GM19328 (cell line): ENCODE data around the gene ZCCHC18.
A peak's percentile ranks its signal among the peaks of the same experiment; 100 is the strongest.
"Not testable (repeated sequence)": the region's sequence is repeated elsewhere in the genome, so short reads cannot be mapped to it uniquely, and the experiment has no call there.

Experiments used
- ATAC-seq: cut with Tn5 transposase; IDR thresholded peaks from one replicate; pipeline ENCODE4 v1.9.1; 2021; ENCODE audit warnings: mild to moderate bottlenecking, moderate library complexity; ENCODE audit not compliant: unreplicated experiment

ZCCHC18 gene

GRCh38 chrX:104112326-104112951, at the start of gene ZCCHC18:
Gene ZCCHC18 (plus strand): TSS chrX:104112523. CDS start chrX:104114112, 1,589 bp downstream.
- ATAC-seq: peak; percentile 51

GRCh38 chrX:104062636-104063035, 49.7 kb upstream of the ZCCHC18 start:
- ATAC-seq: not testable (repeated sequence)

GRCh38 chrX:104075778-104076445, 36.4 kb upstream of the ZCCHC18 start, which contains the start of gene TMSB15C:
Gene TMSB15C (minus strand): TSS chrX:104076236.
- ATAC-seq: peak; percentile 99

GRCh38 chrX:104077854-104078253, 34.5 kb upstream of the ZCCHC18 start:
- ATAC-seq: not testable (repeated sequence)

- ATAC-seq: no peak
Measured at GRCh38 chrX:104084063-104084462, 28.3 kb upstream of the ZCCHC18 start.

GRCh38 chrX:104084534-104085277, 27.6 kb upstream of the ZCCHC18 start:
- no peak for ATAC-seq

- ATAC-seq: no peak
Measured at GRCh38 chrX:104085477-104085876, 26.8 kb upstream of the ZCCHC18 start.

GRCh38 chrX:104085919-104086318, 26.4 kb upstream of the ZCCHC18 start:
- no peak for ATAC-seq

GRCh38 chrX:104098151-104098808, 14.0 kb upstream of the ZCCHC18 start:
- no peak for ATAC-seq

- no peak for ATAC-seq
Measured at GRCh38 chrX:104098919-104099318, 13.4 kb upstream of the ZCCHC18 start.

GRCh38 chrX:104104676-104105075, 7.6 kb upstream of the ZCCHC18 start:
- ATAC-seq: no peak

- no peak for ATAC-seq
Measured at GRCh38 chrX:104105330-104106262, 6.7 kb upstream of the ZCCHC18 start.

- no peak for ATAC-seq
Measured at GRCh38 chrX:104108955-104109354, 3.4 kb upstream of the ZCCHC18 start.

- ATAC-seq: not testable (repeated sequence)
Measured at GRCh38 chrX:104110491-104111240, 1.7 kb upstream of the ZCCHC18 start.

- ATAC-seq: no peak
Measured at GRCh38 chrX:104113222-104113965, 1.1 kb downstream of the ZCCHC18 start.

- no peak for ATAC-seq
Measured at GRCh38 chrX:104117759-104118158, 5.4 kb downstream of the ZCCHC18 start.

GRCh38 chrX:104118765-104119164, 6.4 kb downstream of the ZCCHC18 start:
- no peak for ATAC-seq

GRCh38 chrX:104122829-104123228, 10.5 kb downstream of the ZCCHC18 start:
- no peak for ATAC-seq

- no peak for ATAC-seq
Measured at GRCh38 chrX:104126856-104127255, 14.5 kb downstream of the ZCCHC18 start.
